NB4 (cell line): ENCODE data around the gene CDKN2A.

Experiments
- CTCF ChIP-seq: IDR thresholded peaks from one replicate; pipeline ENCODE4 v1.5.1; 2012; ENCODE audit warnings: low read depth, low read length
- MYC ChIP-seq: IDR thresholded peaks from 2 replicates; pipeline ENCODE4 v1.6.1; 2011; ENCODE audit warnings: low read depth, low read length

DNA sequence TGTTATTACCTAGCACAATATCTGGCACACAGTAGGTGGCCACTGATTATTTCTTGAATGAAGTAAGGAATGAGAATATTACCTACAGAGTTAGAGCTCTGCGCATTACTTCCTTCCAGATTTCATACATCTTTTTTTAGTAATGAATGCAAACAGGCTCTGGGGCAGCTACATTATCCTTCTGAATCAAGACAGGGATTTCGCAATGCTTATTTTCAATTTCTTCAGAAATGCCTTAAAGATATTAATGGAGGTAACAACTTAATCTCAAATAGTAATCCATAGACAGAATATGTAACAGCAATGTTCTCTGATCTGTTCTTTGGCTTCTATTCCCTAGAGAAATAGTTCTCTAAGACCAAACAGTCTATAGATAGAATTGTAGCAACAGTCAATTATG, 32.6 kb downstream of the CDKN2A start:
- TF ChIP-seq MYC (no peak), CTCF (no peak)
